Limb (tissue), 2 donors: ENCODE data around the gene UPK3BL1.
A peak's percentile ranks its signal among the peaks of the same experiment; 100 is the strongest.
"Not testable (repeated sequence)": the region's sequence is repeated elsewhere in the genome, so short reads cannot be mapped to it uniquely, and the experiment has no call there.

Experiments
- DNase-seq, 2 donors: peaks; one replicate each; pipeline ENCODE4 v3.0.0-alpha.2; 2016; ENCODE audit errors: extremely low spot score in 2 of 2

Gene UPK3BL1

DNA sequence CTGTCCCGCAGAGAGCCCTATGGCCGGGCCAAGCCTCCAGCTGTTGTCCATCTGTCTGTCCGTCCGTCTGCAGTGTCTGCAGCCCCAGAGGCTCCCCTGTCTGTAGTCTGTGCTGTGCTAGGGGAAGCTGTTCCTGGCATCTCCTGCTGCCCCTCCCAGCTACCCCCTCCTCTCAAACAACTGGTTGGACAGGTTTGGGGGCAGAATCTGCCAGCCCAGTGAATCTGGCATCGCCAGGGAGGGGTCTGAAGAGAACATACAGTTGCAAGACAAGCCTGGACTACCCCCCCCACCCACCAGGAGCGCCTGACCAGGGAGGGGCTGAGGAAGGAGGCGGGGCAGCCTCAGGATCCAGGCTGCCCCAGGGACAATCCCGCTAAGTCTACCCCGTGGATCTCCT lies at the start of gene UPK3BL1:
Gene UPK3BL1 (minus strand): TSS at position 101 of the 400 bp plus-strand sequence. CDS start 50 bp downstream, at position 51.
- DNase-seq = not testable (repeated sequence)

GRCh38 chr7:102690602-102691001 lies 48.0 kb upstream of the UPK3BL1 start:
- DNase-seq = not testable (repeated sequence)

DNA sequence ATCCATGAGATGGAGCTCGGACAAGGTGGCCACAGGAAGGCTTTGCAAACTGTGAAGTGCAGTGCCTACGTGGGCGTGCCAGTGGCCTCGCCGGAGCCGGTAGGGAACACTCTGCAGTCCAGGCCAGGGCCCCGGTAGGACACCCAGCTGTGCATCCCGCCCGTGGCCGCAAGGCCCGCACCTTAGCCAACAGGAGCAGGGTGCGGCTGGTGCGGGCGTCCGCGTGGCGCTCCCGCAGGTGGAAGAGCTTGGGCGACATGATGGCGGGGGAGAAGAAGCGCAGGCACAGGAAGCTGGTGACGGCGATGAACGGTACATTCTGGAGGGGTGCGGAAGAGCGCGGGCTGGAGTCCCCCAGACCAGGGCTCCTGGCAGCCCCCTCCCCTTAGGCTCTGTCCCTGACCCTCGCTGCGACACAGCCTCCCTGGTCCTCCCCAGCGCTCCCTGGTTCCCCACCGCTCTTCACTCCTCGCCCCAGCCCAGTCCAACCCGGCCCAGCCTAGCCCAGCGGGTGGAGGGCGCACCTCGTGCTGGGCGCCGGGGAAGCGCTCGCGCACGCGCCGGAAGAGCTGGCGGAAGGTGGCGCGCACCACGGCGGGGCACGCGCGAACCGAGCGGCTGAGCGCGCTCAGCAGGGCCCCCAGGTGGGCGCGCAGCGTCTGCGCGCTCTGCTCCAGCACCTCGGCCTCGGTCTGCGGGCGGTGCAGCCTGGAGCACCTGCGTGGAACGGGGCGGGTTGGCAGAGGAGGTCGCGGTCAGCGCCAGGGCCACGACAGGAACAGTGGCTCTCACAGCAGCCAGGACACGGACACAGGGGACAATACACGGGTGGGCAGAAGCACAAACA lies 47.1 kb upstream of the UPK3BL1 start:
- peak in 1 of 2 donors; percentile 28 for DNase-seq

- DNase-seq = not testable (repeated sequence)
Measured at GRCh38 chr7:102688299-102689036, 45.9 kb upstream of the UPK3BL1 start.

DNA sequence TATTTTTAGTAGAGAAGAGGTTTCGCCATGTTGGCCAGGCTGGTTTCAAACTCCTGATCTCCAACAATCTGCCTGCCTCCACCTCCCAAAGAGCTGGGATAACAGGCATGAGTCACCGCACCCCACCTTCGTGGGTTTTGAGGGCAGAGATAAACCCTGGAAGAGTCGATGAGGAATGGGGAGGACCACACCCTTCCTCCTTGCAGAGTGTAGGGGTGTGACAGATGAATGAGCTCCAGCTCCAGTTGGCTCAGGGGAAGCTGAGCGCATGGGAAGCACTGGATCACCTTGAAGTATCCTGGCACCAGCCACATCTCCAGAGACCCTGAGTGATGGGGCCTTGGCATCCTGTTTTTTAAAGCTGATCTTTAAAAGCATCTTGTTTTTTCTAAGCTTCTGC lies 40.0 kb upstream of the UPK3BL1 start:
- not testable (repeated sequence) for DNase-seq

- not testable (repeated sequence) for DNase-seq
Measured at GRCh38 chr7:102680780-102681179, 38.2 kb upstream of the UPK3BL1 start.

- DNase-seq = not testable (repeated sequence)
Measured at GRCh38 chr7:102675545-102675944, 33.0 kb upstream of the UPK3BL1 start.

DNA sequence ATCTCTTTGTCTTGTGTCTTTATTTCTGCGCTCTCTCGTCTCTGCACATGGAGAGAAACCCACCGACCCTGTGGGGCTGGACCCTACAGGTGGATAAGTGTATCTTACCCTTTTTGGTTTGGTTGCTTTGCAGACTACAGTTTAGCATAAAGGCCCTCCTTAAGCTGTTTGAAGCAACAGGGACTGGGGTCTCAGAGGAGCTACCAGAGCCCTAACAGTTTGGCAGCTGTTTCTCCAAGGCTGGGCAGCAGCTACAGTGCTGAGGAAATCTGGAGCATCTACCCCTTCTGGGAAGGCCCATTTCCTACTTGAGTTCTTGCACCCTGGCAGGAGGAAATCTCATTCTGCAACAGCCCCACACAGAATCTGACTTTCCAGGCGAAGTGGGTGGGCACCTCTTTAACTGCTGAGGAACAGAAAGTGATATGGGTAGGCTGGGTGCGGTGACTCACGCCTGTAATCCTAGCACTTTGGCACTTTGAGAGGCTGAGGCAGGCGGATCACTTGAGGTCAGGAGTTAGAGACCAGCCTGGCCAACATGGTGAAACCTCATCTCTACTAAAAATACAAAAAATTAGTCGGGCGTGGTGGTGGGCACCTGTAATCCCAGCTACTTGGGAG lies 31.0 kb upstream of the UPK3BL1 start:
- not testable (repeated sequence) for DNase-seq

DNA sequence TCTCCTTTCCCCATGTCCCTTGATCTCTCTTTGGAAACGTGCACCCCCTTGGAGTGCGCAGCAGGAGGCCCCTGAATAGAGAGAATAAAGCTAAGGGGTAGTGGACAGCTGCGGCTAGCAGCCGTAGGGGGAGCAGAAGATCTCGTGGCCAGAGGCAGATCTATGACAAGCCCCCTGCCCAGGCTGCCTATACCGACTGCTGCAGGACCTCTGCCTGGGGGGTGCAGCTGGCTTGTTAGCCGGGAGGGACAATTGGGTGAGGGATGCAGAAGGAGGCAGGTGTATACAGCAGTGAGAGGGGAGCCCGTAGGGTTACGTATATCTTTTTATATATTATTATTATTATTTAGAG lies 29.3 kb upstream of the UPK3BL1 start:
- not testable (repeated sequence) for DNase-seq

- DNase-seq = peak; percentile 31 to 99
Measured at GRCh38 chr7:102671166-102671955, 28.8 kb upstream of the UPK3BL1 start, which contains the start of gene POLR2J2. Gene POLR2J2 (minus strand): TSS chr7:102671663. CDS start chr7:102671601, 62 bp downstream.

DNA sequence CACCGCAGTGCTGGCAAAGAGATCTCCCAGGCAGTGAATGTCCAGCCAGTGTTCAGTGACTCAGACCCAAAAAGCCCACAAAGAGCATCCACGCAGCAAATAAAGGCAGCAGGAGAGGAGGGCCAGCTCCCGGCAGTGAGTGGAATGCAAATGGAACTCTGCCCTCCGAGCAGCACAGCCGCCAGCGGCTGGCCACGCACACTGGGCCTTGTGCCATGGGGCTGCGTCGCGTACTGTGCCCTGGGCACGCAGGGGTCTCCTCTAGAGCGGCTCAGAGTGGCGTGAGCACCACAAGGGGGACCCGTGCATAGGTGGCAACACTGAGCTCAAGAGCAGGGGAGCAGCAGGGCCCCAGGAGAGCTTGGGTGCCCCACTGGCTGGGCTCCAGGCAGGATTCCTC lies 24.9 kb upstream of the UPK3BL1 start:
- DNase-seq = not testable (repeated sequence)

DNA sequence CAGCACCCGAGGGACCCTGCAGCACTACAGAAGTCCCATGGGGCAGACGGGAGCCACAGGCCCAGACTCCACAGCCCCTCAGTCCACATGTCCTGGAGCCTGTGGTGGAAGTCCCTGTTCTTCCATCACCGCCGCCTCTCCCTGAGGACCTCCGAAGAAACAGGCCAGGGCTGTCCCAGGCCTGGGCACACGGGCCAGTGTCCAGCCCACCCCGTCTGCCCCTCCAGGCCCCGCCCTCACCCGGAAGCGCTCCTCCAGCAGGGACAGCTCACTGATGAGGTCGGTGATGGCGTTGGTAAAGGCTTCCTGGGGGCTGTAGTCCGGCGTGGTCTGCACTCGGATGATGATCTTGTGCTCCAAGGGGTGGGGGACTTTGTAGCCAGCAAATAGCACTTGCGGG lies 24.3 kb upstream of the UPK3BL1 start:
- not testable (repeated sequence) for DNase-seq

GRCh38 chr7:102664765-102665164 lies 22.2 kb upstream of the UPK3BL1 start:
- DNase-seq = not testable (repeated sequence)

GRCh38 chr7:102649924-102650323 lies 7.3 kb upstream of the UPK3BL1 start, which contains the start of gene SPDYE2B:
Gene SPDYE2B (plus strand): TSS chr7:102650319. CDS start chr7:102652349, 2,030 bp downstream.
- not testable (repeated sequence) for DNase-seq

- not testable (repeated sequence) for DNase-seq
Measured at GRCh38 chr7:102647813-102648212, 5.2 kb upstream of the UPK3BL1 start.

DNA sequence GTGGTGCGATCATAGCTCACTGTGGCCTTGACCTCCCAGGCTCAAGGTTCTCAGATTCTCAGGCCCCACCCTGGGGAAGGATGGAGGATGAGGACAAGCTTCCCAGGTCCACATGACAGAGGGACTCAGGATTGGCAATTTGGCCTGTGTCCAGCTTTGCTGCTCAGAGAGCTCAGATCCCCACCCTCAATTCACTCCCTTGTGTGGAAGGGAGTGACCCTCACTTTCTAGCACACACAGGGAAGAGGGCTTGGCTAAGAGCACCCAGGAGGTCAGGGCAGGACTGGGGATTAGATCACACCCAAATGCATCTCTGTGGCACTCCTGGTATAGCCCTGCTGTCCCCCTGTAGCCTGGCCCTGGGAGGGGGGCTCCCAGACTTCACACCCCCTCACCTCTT lies 813 bp upstream of the UPK3BL1 start:
- DNase-seq = not testable (repeated sequence)

DNA sequence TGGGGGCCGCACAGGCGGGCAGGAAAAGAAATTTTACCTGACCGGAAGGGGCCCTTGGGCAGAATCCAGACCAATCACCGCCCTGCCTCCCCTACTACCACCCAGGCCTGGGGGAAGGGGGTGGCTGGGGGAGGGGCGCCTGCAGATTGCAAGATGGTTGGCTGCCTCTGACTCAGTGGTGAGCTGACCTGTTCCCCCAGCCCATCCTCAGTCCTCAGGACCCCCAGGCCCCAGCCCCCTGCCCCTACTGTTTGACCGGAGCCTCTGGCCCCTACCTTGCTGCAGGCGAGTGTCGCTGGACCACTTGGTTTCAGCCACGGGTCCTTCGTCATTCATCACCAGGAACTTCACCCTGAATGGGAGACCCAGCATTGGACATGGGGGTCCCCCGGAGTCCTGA lies 3.7 kb downstream of the UPK3BL1 start:
- DNase-seq = peak in 1 of 2 donors; percentile 19

- DNase-seq = not testable (repeated sequence)
Measured at GRCh38 chr7:102636956-102637355, 5.6 kb downstream of the UPK3BL1 start.

DNA sequence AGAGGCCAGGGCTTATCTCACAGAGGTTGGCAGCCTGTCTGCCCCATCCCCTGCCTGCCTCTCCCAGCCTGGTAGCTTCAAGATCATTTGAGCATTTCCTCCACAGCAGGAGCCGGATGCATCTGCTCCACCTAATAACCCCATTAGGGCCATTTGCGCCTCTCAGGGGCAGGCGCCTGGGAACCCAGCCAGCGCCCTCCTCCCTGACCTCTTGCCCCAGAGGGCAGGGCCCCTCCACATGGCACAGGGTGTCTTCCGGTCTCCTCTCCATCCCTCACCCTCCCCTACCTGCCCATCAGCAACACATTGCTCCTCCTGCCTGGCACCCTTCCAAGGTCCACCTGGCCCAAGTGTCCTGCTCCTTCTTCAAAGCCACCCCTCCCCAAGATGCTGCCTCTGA lies 7.2 kb downstream of the UPK3BL1 start:
- not testable (repeated sequence) for DNase-seq

GRCh38 chr7:102634299-102634698 lies 8.3 kb downstream of the UPK3BL1 start:
- not testable (repeated sequence) for DNase-seq

GRCh38 chr7:102630622-102631021 lies 12.0 kb downstream of the UPK3BL1 start:
- DNase-seq = not testable (repeated sequence)
